ENCODE data around the gene TAS2R38.
"Not testable (repeated sequence)": the region's sequence is repeated elsewhere in the genome, so short reads cannot be mapped to it uniquely, and the experiment has no call there.

TAS2R38 gene

GRCh38 chr7:141973673-141974072 is at the start of gene TAS2R38:
Gene TAS2R38 (minus strand): TSS chr7:141973773. CDS start chr7:141973689, 84 bp downstream.
- no peak for DNase-seq

GRCh38 chr7:142018154-142018553 is 44.6 kb upstream of the TAS2R38 start:
- no peak for DNase-seq

- DNase-seq, result no peak
Observed at GRCh38 chr7:142017451-142017850, 43.9 kb upstream of the TAS2R38 start.

- DNase-seq, result peak; percentile 64
Observed at GRCh38 chr7:142012825-142013511, 39.4 kb upstream of the TAS2R38 start.

GRCh38 chr7:142010952-142011548 is 37.5 kb upstream of the TAS2R38 start:
- DNase-seq, result no peak

- no peak for DNase-seq
Observed at GRCh38 chr7:142009187-142009586, 35.6 kb upstream of the TAS2R38 start.

- no peak for DNase-seq
Observed at GRCh38 chr7:142006577-142006976, 33.0 kb upstream of the TAS2R38 start.

- DNase-seq, result no peak
Observed at GRCh38 chr7:142002179-142002578, 28.6 kb upstream of the TAS2R38 start.

GRCh38 chr7:142001163-142001874 is 27.7 kb upstream of the TAS2R38 start:
- peak; percentile 92 for DNase-seq

GRCh38 chr7:142000244-142000643 is 26.7 kb upstream of the TAS2R38 start:
- no peak for DNase-seq

GRCh38 chr7:141999058-141999623 is 25.6 kb upstream of the TAS2R38 start:
- DNase-seq, result no peak

- no peak for DNase-seq
Observed at GRCh38 chr7:141993354-141993753, 19.8 kb upstream of the TAS2R38 start.

- no peak for DNase-seq
Observed at GRCh38 chr7:141992688-141993087, 19.1 kb upstream of the TAS2R38 start.

GRCh38 chr7:141992156-141992555 is 18.6 kb upstream of the TAS2R38 start:
- no peak for DNase-seq

GRCh38 chr7:141991140-141991539 is 17.6 kb upstream of the TAS2R38 start:
- DNase-seq, result no peak

GRCh38 chr7:141990011-141990725 is 16.6 kb upstream of the TAS2R38 start:
- no peak for DNase-seq

- not testable (repeated sequence) for DNase-seq
Observed at GRCh38 chr7:141987803-141988202, 14.2 kb upstream of the TAS2R38 start.

- DNase-seq, result no peak
Observed at GRCh38 chr7:141986923-141987322, 13.3 kb upstream of the TAS2R38 start.

- DNase-seq, result not testable (repeated sequence)
Observed at GRCh38 chr7:141985926-141986325, 12.4 kb upstream of the TAS2R38 start.

- no peak for DNase-seq
Observed at GRCh38 chr7:141979568-141979967, 6.0 kb upstream of the TAS2R38 start.

GRCh38 chr7:141978351-141978750 is 4.8 kb upstream of the TAS2R38 start:
- no peak for DNase-seq

- DNase-seq, result no peak
Observed at GRCh38 chr7:141976524-141977245, 3.1 kb upstream of the TAS2R38 start.
